ENCODE results near the gene HVCN1.
"Not testable (repeated sequence)": the region's sequence is repeated elsewhere in the genome, so short reads cannot be mapped to it uniquely, and the experiment has no call there.

Gene HVCN1

GRCh38 chr12:110658242-110658641 lies 30.7 kb downstream of the HVCN1 start:
- Histone ChIP-seq H3K36me3 (no peaks in the 10 kb centered on the region), H3K27ac (no peak overlapping the region), H3K4me3 (ENCODE audit: low read depth, low read length) (no peak overlapping the region), H3K27me3 (ENCODE audit: insufficient read depth, low read depth, severe bottlenecking) (no peaks in the 10 kb centered on the region), H3K9me3 (ENCODE audit: severe bottlenecking) (no peaks in the 10 kb centered on the region)
- DNase-seq = no peak
- no peak for TF ChIP-seq CTCF (IDR thresholded peaks at IDR 0.05; ENCODE audit: low read depth, low read length)

GRCh38 chr12:110657747-110658146 lies 31.2 kb downstream of the HVCN1 start:
- H3K27ac ChIP-seq = no peak overlapping the region
- no peak for TF ChIP-seq CTCF (IDR thresholded peaks at IDR 0.05; ENCODE audit: low read depth, low read length)
- no peak overlapping the region for H3K4me3 ChIP-seq (ENCODE audit: low read depth, low read length)
- H3K9me3 ChIP-seq (ENCODE audit: severe bottlenecking) = no peaks in the 10 kb centered on the region
- H3K27me3 ChIP-seq (ENCODE audit: insufficient read depth, low read depth, severe bottlenecking) = no peaks in the 10 kb centered on the region
- H3K36me3 ChIP-seq = no peaks in the 10 kb centered on the region
- no peak for DNase-seq

GRCh38 chr12:110656071-110656655 lies 32.8 kb downstream of the HVCN1 start:
- TF ChIP-seq CTCF (IDR thresholded peaks at IDR 0.05; ENCODE audit: low read depth, low read length) = no peak
- Histone ChIP-seq H3K9me3 (ENCODE audit: severe bottlenecking) (no peaks in the 10 kb centered on the region), H3K4me3 (ENCODE audit: low read depth, low read length) (no peak overlapping the region), H3K27me3 (ENCODE audit: insufficient read depth, low read depth, severe bottlenecking) (no peaks in the 10 kb centered on the region), H3K36me3 (no peaks in the 10 kb centered on the region), H3K27ac (no peak overlapping the region)
- DNase-seq = no peak

GRCh38 chr12:110654238-110654637 lies 34.7 kb downstream of the HVCN1 start:
- DNase-seq; H3K9me3 ChIP-seq (ENCODE audit: severe bottlenecking); H3K36me3 ChIP-seq; H3K4me3 ChIP-seq (ENCODE audit: low read depth, low read length); H3K27me3 ChIP-seq (ENCODE audit: insufficient read depth, low read depth, severe bottlenecking); H3K27ac ChIP-seq: not testable (repeated sequence)

GRCh38 chr12:110649341-110649847 lies 39.5 kb downstream of the HVCN1 start:
- Histone ChIP-seq H3K9me3 (ENCODE audit: severe bottlenecking) (no peaks in the 10 kb centered on the region), H3K36me3 (no peaks in the 10 kb centered on the region), H3K27ac (no peak overlapping the region), H3K27me3 (ENCODE audit: insufficient read depth, low read depth, severe bottlenecking) (no peaks in the 10 kb centered on the region), H3K4me3 (ENCODE audit: low read depth, low read length) (no peak overlapping the region)
- no peak for DNase-seq
- TF ChIP-seq CTCF (IDR thresholded peaks at IDR 0.05; ENCODE audit: low read depth, low read length) = no peak

- Histone ChIP-seq H3K4me3 (ENCODE audit: low read depth, low read length) (no peak overlapping the region), H3K27ac (no peak overlapping the region), H3K36me3 (no peaks in the 10 kb centered on the region), H3K9me3 (ENCODE audit: severe bottlenecking) (no peaks in the 10 kb centered on the region), H3K27me3 (ENCODE audit: insufficient read depth, low read depth, severe bottlenecking) (no peaks in the 10 kb centered on the region)
- TF ChIP-seq CTCF (IDR thresholded peaks at IDR 0.05; ENCODE audit: low read depth, low read length) = no peak
- no peak for DNase-seq
Observed at GRCh38 chr12:110647631-110648040, 41.3 kb downstream of the HVCN1 start.

Data from WERI-Rb-1 (cell line).